Activated T-cell treated with anti-CD3 and anti-CD28 coated beads for 4 hours (primary cell): ENCODE measurements around the gene OSBPL7.

ENCODE experiments used
- DNase-seq: peaks from one replicate; pipeline ENCODE4 v3.0.0-alpha.2; 2020

Gene OSBPL7

GRCh38 chr17:47760409-47761140 lies 61.0 kb downstream of the OSBPL7 start:
- no peak for DNase-seq

GRCh38 chr17:47757386-47757785 lies 64.2 kb downstream of the OSBPL7 start:
- no peak for DNase-seq
